Right lobe of liver (tissue), 6 donors: Measurements from ENCODE around the gene MAP3K5. TPM values are rescaled to one million over a fixed set of nuclear protein-coding genes. Genes with fewer than 3 reads are reported as not detected.

Experiments used
- ATAC-seq, 4 donors: fragments of 200-7000 bp; cut with Tn5 transposase; one replicate each; pipeline ENCODE4 v1.9.1; 2020; ENCODE audit warnings: mild to moderate bottlenecking in 4 of 4, moderate library complexity in 4 of 4
- DNase-seq, 3 donors: peaks; one replicate each; pipeline ENCODE4 v3.0.0-alpha.2; 2020
- H3K27ac ChIP-seq, 3 donors: fragments of 200-600 bp; one replicate each; pipeline ENCODE4 v1.8.0; 2022
- H3K27me3 ChIP-seq, 2 donors: fragments of 200-600 bp; one replicate each; pipeline ENCODE4 v1.8.0; 2022
- H3K36me3 ChIP-seq, 4 donors: fragments of 200-600 bp; sonication (generic) in 1 of 4; one replicate each; pipeline versions ENCODE4 v1.5.1 to v1.8.0; 2017 to 2022; ENCODE audit warnings: control low read depth in 1 of 4
- H3K4me1 ChIP-seq, 4 donors: fragments of 200-600 bp; sonication (generic) in 1 of 4; one replicate each; pipeline versions ENCODE4 v1.5.1 to v1.8.0; 2017 to 2022; ENCODE audit warnings: control low read depth in 1 of 4
- H3K4me3 ChIP-seq, 3 donors: fragments of 200-600 bp; one replicate each; pipeline ENCODE4 v1.8.0; 2022
- H3K9me3 ChIP-seq, 4 donors: fragments of 200-600 bp; sonication (generic) in 1 of 4; one replicate each; pipeline versions ENCODE4 v1.5.1 to v1.8.0; 2017 to 2022; ENCODE audit warnings: control low read depth in 1 of 4
- CTCF ChIP-seq, 4 donors: fragments of 200-600 bp in 3 of 4; fragments of 450-650 bp in 1 of 4; IDR thresholded peaks; one replicate each; pipeline versions ENCODE4 v1.5.1 to v1.8.0; 2016 to 2022; ENCODE audit warnings: antibody characterized with exemption in 4 of 4, mild to moderate bottlenecking in 2 of 4
- POLR2A ChIP-seq: fragments of 450-650 bp; IDR thresholded peaks from one replicate; pipeline ENCODE4 v1.6.1; 2017; ENCODE audit warnings: antibody characterized with exemption, mild to moderate bottlenecking
- WGBS: methylation state at CpG from one replicate; pipeline ENCODE4 v1.1.6; 2018; ENCODE audit warnings: low coverage, low lambda C conversion rate; ENCODE audit not compliant: insufficient coverage; ENCODE audit errors: missing lambda C conversion rate; 5-methylcytosine and 5-hydroxymethylcytosine counted together
- intact Hi-C, 2 donors: fragments of 100-400 bp; cut with DNase I; formaldehyde crosslinking; loops; one replicate each; pipeline versions ENCODE4 v1.11.2 to v1.14.1; 2022
- total RNA-seq, 6 experiments: library from RNA; depleted of rRNA in 2 of 6; stranded (reverse); fragments of >200 nt in 2 of 6; fragmentation: NEBNext Ultra II Directional in 3 of 6; extraction: Animal tissue kit (Norgen Biotek cat#: 25700) in 3 of 6; gene quantifications; one replicate each; pipeline versions ENCODE4 v1.1.0 to v1.2.4, GENCODE V29; 2016 to 2023
- donor health status: DM: no; HTN: yes; CAD: no.
- donor health status: DM: no; HTN: no; CAD: no.
- donor health status: DM: no; HTN: no; CAD: no.
- donor health status: DM: no; HTN: yes; CAD: no.
- donor health status: DM: no; HTN: yes; CAD: no.

The MAP3K5 gene
- total RNA-seq, 6 experiments from 2014 or later = 5.0 to 10.4 (median 6.9) TPM

- intact Hi-C loops = no loop called here
Measured at GRCh38 chr6:136635615-136636014, 156.7 kb downstream of the MAP3K5 start.

GRCh38 chr6:136633355-136633754 is 158.9 kb downstream of the MAP3K5 start:
- DNase-seq (no peak), ATAC-seq (peak in 2 of 4 donors; percentile 33 to 77)
- H3K27me3 ChIP-seq = no peaks in the 10 kb centered on the region
- intact Hi-C loops = no loop called here
- 18% methylated on average over 1 of the region's 1 CpG for WGBS
- no peak overlapping the region for H3K4me3 ChIP-seq
- no peak overlapping the region for H3K27ac ChIP-seq
- TF ChIP-seq POLR2A = no peak
- TF ChIP-seq CTCF (IDR thresholded peaks at IDR 0.05) = no peak
- peaks cover 0 to 7% (median 0%) of the 10 kb centered on the region in 4 donors for H3K4me1 ChIP-seq
- H3K9me3 ChIP-seq = no peaks in the 10 kb centered on the region
- peaks cover 0 to 8% (median 0%) of the 10 kb centered on the region in 4 donors for H3K36me3 ChIP-seq

More at GRCh38 chr6:136635615-136636014, 156.7 kb downstream of the MAP3K5 start:
- DNase-seq (no peak), ATAC-seq (no peak)
- Histone ChIP-seq H3K27ac (no peak overlapping the region), H3K4me1 (peaks cover 0 to 7% (median 0%) of the 10 kb centered on the region in 4 donors), H3K36me3 (peaks cover 0 to 8% (median 0%) of the 10 kb centered on the region in 4 donors), H3K9me3 (no peaks in the 10 kb centered on the region), H3K27me3 (no peaks in the 10 kb centered on the region), H3K4me3 (no peak overlapping the region)
- 98% methylated on average over 4 of the region's 4 CpGs for WGBS
- TF ChIP-seq POLR2A (no peak), CTCF (IDR thresholded peaks at IDR 0.05) (no peak)

GRCh38 chr6:136628996-136629395 is 163.3 kb downstream of the MAP3K5 start:
- Histone ChIP-seq H3K36me3 (no peaks in the 10 kb centered on the region), H3K4me3 (no peak overlapping the region), H3K4me1 (peaks cover 0 to 20% (median 5%) of the 10 kb centered on the region in 4 donors), H3K27ac (no peak overlapping the region), H3K9me3 (no peaks in the 10 kb centered on the region), H3K27me3 (no peaks in the 10 kb centered on the region)
- TF ChIP-seq POLR2A = no peak
- TF ChIP-seq CTCF (IDR thresholded peaks at IDR 0.05) = no peak
- no peak for DNase-seq
- no peak for ATAC-seq
- 93% methylated on average over 3 of the region's 5 CpGs for WGBS
- intact Hi-C loops = no loop called here

- ATAC-seq (peak; percentile 88 to 94 (median 92)), DNase-seq (no peak)
- no peaks in the 10 kb centered on the region for H3K27me3 ChIP-seq
- H3K36me3 ChIP-seq = peaks cover 0 to 6% (median 0%) of the 10 kb centered on the region in 4 donors
- WGBS = 42% methylated on average over 5 of the region's 5 CpGs
- intact Hi-C loops = no loop called here
- H3K9me3 ChIP-seq = no peaks in the 10 kb centered on the region
- H3K4me3 ChIP-seq = peak overlapping the region in 1 of 3 donors; percentile 6
- peaks cover 0 to 13% (median 5%) of the 10 kb centered on the region in 4 donors for H3K4me1 ChIP-seq
- peak overlapping the region in 2 of 3 donors; percentile 56 to 69 for H3K27ac ChIP-seq
- TF ChIP-seq POLR2A (no peak), CTCF (IDR thresholded peaks at IDR 0.05) (no peak)
Measured at GRCh38 chr6:136627191-136627590, 165.1 kb downstream of the MAP3K5 start.
